C4-2B (cell line): ENCODE data around the gene ANTXRL.

Experiments
- CTCF ChIP-seq: fragments of 450-650 bp; conservative IDR thresholded peaks from 2 replicates; pipeline ENCODE4 v1.5.1; 2017; ENCODE audit warnings: mild to moderate bottlenecking
- ZFX ChIP-seq: fragments of 450-650 bp; IDR thresholded peaks from 2 replicates; pipeline ENCODE4 v1.6.1; 2017

DNA sequence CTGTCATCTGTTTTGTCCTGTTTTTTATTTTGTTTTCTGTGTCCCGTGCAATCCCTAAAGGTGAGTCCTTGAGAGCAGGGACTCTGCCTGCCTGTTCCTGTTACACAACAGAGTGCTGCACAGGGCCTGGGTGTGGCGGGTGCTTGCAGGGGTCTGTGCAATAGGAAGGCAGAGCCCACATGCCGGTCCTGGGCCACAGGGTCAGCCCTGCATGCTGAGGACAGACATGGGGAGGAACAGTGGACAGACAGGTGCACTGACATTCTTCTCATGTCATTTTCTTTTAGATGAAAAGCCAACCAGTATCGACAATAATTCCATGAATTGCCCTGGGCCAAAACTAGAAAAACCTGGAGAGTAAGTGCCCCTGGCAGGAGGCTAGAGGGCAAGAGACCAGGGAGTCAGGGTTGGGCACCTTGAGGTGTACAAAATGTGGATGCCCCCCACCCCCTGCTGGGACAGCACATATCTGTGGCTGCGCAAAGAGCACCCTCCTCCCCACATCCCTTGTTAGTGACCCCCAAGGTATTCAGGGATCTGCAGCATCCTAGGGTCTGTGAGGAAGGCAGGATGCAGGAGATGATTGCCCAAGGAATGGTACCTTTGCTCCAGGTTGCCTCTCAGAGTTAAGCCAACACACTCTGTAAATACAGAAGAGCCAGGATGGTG lies 19.9 kb downstream of the ANTXRL start:
- TF ChIP-seq CTCF (no peak), ZFX (no peak)
